ENCODE measurements around the gene PRKAR1B. TPM values are rescaled to one million over a fixed set of nuclear protein-coding genes. Genes with fewer than 3 reads are reported as not detected.

The PRKAR1B gene
- total and polyA plus RNA-seq, 10 of the 15 experiments (the other 5 are each of a cell fraction or from before 2014, with no cell fraction given), result 1.4 to 45.6 (median 19.3) TPM

DNA sequence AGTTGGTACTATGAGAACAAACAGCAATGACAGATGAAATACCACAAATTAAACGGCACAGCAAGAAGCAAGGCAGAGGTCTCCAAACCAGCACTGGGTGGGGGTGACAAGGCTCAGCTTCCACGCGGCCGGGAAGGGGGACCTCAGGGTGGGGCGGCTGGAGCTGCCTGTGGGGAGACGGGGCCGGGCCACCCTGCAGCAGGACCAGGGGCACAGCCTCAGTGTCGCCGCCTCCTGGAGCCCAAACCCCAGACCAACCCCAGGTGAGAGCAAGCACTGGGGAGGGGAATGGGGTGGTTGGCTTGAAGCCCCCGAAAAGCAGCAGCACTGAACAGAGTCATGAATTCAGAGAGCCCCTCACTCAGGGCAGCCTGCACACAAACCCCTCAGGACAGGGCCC lies 49.3 kb upstream of the PRKAR1B start:
- RAD21 ChIA-PET (ENCODE audit: unreplicated experiment), result no interaction called here
- intact Hi-C loops (cut with micrococcal nuclease; ENCODE audit: unreplicated experiment), result no loop called here
- SMC1A ChIA-PET (ENCODE audit: uncharacterized antibody, unreplicated experiment), result no interaction called here
- CTCF ChIA-PET, result interaction anchor here (1.2 kb wide), 1 partner anchor 97 kb away, joined by 4 read pairs; no protein-coding TSS in a partner anchor
- in situ Hi-C loops (cut with MboI), result loop anchor here (5.0 kb wide), 1 partner anchor 459 kb away; no protein-coding TSS in a partner anchor
- 97% methylated on average over 7 of the region's 10 CpGs for WGBS (ENCODE audit: insufficient coverage, insufficient replicate concordance, low lambda C conversion rate, missing lambda C conversion rate)
- FAIRE-seq, result no peak
- Histone ChIP-seq H2AFZ (ENCODE audit: control insufficient read depth, low read depth, low read length) (no peak overlapping the region), H3K9me3 (replicated peaks; ENCODE audit: control insufficient read depth, insufficient read depth, low read length) (no peaks in the 10 kb centered on the region), H3K4me3 (no peak overlapping the region), H3K27me3 (replicated peaks in 1 of 2; ENCODE audit: control insufficient read depth in 2 of 2, insufficient read depth in 2 of 2, low read length in 1 of 2) (no peaks in the 10 kb centered on the region), H3K9ac (ENCODE audit: control insufficient read depth, insufficient read depth, low read length) (no peak overlapping the region), H3K79me2 (ENCODE audit: control insufficient read depth, insufficient read depth, low read length) (no peaks in the 10 kb centered on the region), H3K4me2 (ENCODE audit: control insufficient read depth, insufficient read depth) (no peak overlapping the region), H3K36me3 (ENCODE audit: control insufficient read depth in 2 of 2, insufficient read depth in 2 of 2, low read length in 1 of 2) (peaks cover 0 to 2% of the 10 kb centered on the region in 2 experiments; a peak in 3 of 4 replicates), H3K27ac (ENCODE audit: control insufficient read depth, insufficient read depth) (no peak overlapping the region), H3K4me1 (ENCODE audit: control insufficient read depth, insufficient read depth, low read length) (no peaks in the 10 kb centered on the region), H4K20me1 (ENCODE audit: control insufficient read depth, insufficient read depth) (no peaks in the 10 kb centered on the region)
- POLR2A ChIA-PET, result no interaction called here
- DNase-seq (ENCODE audit: low read depth, low spot score), result no peak
- no peak for TF ChIP-seq JUNB (IDR thresholded peaks at IDR 0.05)
- TF ChIP-seq GABPA (IDR thresholded peaks at IDR 0.05; ENCODE audit: low read depth), result no peak
- TF ChIP-seq EGR1 (IDR thresholded peaks at IDR 0.05; ENCODE audit: borderline replicate concordance in 1 of 2, low read depth in 2 of 2, low read length in 2 of 2), result no peak
- no peak for TF ChIP-seq SPI1 (IDR thresholded peaks at IDR 0.05; ENCODE audit: borderline replicate concordance, insufficient read depth, low read depth, low read length)
- TF ChIP-seq, protein P1, sequence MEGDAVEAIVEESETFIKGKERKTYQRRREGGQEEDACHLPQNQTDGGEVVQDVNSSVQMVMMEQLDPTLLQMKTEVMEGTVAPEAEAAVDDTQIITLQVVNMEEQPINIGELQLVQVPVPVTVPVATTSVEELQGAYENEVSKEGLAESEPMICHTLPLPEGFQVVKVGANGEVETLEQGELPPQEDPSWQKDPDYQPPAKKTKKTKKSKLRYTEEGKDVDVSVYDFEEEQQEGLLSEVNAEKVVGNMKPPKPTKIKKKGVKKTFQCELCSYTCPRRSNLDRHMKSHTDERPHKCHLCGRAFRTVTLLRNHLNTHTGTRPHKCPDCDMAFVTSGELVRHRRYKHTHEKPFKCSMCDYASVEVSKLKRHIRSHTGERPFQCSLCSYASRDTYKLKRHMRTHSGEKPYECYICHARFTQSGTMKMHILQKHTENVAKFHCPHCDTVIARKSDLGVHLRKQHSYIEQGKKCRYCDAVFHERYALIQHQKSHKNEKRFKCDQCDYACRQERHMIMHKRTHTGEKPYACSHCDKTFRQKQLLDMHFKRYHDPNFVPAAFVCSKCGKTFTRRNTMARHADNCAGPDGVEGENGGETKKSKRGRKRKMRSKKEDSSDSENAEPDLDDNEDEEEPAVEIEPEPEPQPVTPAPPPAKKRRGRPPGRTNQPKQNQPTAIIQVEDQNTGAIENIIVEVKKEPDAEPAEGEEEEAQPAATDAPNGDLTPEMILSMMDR (IDR thresholded peaks at IDR 0.05 in 2 of 3, conservative IDR thresholded peaks at IDR 0.05 in 1 of 3; ENCODE audit: control insufficient read depth in 2 of 3, extremely low read depth in 1 of 3, insufficient read depth in 1 of 3, low read depth in 3 of 3, low read length in 3 of 3), result no peak
- TF ChIP-seq KLF5 (IDR thresholded peaks at IDR 0.05; ENCODE audit: partially characterized antibody), result no peak
- no peak for TF ChIP-seq CBX3 (IDR thresholded peaks at IDR 0.05; ENCODE audit: borderline replicate concordance, low read depth)
- TF ChIP-seq RCOR1 (conservative IDR thresholded peaks at IDR 0.05; ENCODE audit: low read depth, low read length), result no peak
- no peak for TF ChIP-seq CHD2 (IDR thresholded peaks at IDR 0.05; ENCODE audit: borderline replicate concordance, low read depth, low read length)
- no peak for TF ChIP-seq ASH2L (IDR thresholded peaks at IDR 0.05; ENCODE audit: borderline replicate concordance, low read depth)
- no peak for ATAC-seq
- no TSS peak for BruUV-seq (replicated peaks)

All from GM12878 (cell line).